GM12873 (cell line): ENCODE results near the gene FGF6.

Experiments used
- TF ChIP-seq, protein P1 (sequence below): IDR thresholded peaks from 2 replicates; pipeline ENCODE4 v1.5.1; 2012; ENCODE audit warnings: low read depth, mild to moderate bottlenecking, moderate library complexity, low read length, control low read depth; ENCODE audit not compliant: insufficient read depth; ENCODE audit errors: missing control alignments

The FGF6 gene, protein sequence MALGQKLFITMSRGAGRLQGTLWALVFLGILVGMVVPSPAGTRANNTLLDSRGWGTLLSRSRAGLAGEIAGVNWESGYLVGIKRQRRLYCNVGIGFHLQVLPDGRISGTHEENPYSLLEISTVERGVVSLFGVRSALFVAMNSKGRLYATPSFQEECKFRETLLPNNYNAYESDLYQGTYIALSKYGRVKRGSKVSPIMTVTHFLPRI

DNA sequence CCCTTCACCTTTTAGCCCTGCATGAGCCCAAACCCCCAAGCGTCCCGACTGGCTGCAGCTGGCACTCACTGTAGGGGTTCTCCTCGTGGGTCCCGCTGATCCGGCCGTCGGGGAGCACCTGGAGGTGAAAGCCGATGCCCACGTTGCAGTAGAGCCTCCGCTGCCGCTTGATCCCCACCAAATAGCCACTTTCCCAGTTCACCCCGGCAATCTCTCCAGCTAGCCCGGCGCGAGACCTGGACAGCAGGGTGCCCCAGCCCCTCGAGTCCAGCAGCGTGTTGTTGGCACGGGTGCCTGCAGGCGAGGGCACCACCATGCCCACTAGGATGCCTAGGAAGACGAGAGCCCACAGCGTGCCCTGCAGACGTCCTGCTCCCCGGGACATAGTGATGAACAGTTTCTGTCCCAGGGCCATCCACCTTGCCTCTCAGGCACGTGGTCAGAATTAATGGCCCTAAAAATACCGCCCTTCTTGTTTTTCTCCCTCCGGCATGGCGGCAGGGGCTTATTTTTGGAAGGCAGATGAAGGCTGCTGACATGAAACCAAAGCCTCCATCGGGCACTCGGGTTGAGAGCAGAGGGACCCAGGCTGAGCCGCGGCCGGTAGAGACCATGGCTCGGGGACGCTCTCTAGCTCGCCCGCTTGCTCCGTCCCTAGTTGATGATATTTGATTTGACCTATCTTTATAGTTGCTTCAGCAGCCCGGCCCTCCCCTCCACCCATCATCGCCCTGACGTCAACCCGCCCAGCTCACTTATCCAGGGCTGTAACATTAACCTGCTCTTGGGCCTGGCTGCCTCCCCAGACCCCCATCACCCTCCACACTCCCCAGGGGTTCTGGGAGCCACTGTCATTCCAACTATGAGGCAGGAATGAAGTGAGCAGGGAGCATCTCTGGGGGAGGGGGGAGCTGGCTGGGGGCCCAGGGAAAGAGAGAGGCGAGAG is at the start of gene FGF6:
FGF6 (minus strand) TSS at position 660 of the 946 bp plus-strand sequence; CDS start at position 415, 245 bp downstream.
- TF ChIP-seq, protein P1, sequence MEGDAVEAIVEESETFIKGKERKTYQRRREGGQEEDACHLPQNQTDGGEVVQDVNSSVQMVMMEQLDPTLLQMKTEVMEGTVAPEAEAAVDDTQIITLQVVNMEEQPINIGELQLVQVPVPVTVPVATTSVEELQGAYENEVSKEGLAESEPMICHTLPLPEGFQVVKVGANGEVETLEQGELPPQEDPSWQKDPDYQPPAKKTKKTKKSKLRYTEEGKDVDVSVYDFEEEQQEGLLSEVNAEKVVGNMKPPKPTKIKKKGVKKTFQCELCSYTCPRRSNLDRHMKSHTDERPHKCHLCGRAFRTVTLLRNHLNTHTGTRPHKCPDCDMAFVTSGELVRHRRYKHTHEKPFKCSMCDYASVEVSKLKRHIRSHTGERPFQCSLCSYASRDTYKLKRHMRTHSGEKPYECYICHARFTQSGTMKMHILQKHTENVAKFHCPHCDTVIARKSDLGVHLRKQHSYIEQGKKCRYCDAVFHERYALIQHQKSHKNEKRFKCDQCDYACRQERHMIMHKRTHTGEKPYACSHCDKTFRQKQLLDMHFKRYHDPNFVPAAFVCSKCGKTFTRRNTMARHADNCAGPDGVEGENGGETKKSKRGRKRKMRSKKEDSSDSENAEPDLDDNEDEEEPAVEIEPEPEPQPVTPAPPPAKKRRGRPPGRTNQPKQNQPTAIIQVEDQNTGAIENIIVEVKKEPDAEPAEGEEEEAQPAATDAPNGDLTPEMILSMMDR = no peak

DNA sequence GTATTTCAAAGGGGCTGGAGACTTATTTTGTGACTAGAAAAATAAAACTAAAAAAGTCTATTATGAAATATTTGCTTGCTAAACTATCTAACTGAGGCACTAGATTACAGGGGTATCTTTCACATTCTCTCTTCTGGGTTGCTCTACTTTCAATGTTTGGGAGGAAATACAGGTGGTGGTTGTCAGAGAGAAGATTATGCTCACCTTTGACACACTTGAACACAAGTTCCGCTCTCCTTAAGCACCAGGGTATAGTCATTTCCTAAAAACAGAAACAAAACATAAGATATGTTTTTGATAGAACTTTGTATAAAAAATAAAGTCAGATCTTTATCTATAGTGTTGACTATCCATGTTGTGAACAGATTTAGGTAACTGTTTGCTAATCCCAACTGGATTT is 45.4 kb upstream of the FGF6 start:
- TF ChIP-seq, protein P1 = no peak

DNA sequence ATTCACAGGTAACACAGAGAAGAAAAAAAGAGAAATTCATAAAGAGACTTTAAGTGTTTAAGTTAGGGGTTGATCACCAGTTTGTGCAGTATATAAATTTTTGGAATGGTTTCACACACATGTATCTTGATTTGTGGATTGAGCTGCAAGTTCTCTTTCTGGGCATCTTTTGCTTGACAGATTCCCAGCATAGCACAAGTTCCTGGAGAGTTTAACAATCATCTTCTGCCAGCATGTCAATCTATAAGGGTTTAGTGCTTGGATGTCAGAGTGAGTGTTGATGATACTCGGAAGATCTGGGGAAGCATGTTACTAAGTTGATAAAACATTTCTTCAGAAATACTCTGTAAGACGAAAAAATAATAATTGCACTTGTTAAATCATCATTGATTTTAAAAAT is 43.9 kb upstream of the FGF6 start:
- TF ChIP-seq, protein P1 = no peak

DNA sequence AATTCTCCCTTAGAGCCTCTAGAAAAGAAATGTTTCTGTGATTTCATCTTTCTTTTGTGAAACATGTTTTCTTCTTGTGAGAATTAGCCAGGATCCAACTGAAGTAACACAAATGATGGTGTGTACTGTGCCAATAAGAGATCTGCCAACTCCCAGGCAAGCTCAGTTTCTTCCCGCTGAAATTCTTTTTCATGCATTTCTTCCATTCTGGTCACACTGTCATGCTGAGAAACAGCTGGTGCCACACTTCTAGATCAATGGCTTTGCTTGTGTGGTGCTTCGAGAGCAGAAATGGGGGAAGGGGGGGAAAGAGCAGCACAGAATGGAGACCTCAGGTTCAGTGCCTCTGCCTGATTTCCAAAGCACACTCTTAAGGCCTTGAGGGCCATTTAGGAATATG is 41.4 kb upstream of the FGF6 start:
- TF ChIP-seq, protein P1 = no peak

DNA sequence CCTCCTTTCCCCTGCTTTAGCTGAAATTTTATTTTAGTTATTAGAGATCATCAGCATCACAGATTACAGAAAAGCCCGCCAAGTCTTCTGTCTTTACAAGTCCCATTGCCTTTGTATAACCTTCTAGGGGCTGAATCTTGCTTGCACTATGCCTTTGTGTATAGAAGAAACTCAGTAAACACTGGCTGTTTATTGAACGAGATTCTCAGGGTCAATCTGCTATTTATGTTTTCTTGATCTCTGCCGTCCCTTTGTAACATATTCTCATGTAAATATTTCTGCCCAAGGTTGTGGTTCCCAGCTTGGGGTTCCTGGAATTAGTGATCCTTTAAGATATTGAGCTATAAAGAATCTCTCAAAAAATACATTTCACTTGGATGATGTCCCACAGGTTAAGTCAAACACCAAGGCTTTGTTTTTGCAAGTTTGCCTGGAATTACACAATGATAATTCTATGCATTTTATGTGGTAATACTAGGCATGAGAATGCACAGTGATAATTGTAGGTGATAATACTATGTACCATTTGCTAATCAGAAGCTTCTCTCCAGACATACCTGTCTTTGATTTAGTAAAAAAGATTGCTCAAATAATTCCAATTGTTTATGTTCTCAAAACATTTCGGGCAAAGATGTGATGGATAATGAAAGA is 40.6 kb upstream of the FGF6 start:
- TF ChIP-seq, protein P1 = no peak

DNA sequence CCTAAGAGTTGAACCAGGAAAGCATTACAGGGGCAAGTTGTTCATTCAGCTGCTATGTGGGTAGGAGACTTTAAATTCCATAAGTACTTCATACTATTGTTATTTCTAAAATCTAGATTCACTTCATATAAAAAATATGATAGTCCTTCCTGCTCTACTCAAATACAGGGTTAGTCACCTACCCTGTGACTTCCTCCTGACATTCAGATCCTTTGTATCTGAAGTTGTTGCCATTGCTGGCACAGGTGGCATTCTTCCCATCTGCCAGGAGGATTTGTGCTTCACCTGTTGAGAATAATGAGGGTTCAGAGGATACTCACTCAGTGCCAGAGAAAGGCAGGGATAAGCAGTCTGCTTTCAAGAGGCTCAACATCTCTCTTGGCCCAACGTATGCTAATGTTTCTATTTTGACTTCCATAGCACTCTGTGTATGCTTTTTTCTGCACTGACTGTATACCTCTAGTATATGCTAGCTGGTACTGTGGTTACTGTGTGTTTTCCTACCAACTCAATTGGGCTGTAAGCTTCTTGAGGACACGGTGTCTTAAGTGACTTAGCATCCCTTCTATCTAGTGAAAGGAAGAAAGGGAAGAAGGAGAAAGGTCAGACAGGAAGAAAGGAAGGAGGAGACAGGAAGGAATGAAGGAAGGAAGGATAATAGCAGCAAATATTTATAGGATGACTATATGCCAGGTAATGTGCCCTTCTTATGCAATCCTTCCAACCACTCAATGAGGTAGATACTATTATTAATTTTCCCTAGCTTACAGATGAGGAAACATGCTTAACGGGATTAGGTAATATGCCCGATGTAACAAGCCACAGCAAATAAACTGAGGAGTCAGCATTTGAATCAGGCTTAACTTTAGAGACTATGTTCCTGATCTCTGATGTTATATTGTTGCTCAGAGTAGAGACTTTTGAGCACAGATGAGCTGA is 38.5 kb upstream of the FGF6 start:
- TF ChIP-seq, protein P1 = no peak

DNA sequence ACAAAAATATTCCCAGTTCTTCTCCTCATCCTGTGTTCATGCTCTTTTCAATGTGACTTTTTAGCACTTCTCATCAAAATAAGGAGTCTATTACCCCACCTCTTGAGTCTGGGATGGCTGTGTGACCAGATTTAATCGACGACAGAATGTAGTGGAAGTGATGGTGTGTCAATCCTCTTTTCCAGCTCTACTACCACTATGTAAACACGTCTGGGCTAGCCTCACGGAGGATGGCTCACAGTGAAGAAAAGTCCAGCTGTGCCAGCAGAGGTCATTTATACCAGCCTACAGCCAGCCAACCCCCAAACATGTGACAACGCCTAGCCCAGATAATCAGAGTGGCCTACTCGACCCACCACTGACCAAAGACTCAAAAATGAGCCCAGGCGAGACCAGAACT is 37.3 kb upstream of the FGF6 start:
- TF ChIP-seq, protein P1 = no peak
